Heart left ventricle (tissue), 16 donors: Measurements from ENCODE around the gene ARV1. TPM values are rescaled to one million over a fixed set of nuclear protein-coding genes. Genes with fewer than 3 reads are reported as not detected.

Experiments used
- ATAC-seq, 4 donors: fragments of 200-7000 bp; cut with Tn5 transposase; one replicate each; pipeline ENCODE4 v1.9.1; 2020 to 2022; ENCODE audit warnings: moderate library complexity in 4 of 4, mild to moderate bottlenecking in 3 of 4, moderate number of reproducible peaks in 1 of 4
- DNase-seq, 5 donors: peaks; one replicate each; pipeline ENCODE4 v3.0.0-alpha.2; 2020
- H3K27ac ChIP-seq, 12 donors: fragments of 200-600 bp; sonication (generic) in 4 of 12; one replicate each; pipeline versions ENCODE4 v1.5.0 to v1.8.0; 2016 to 2022; ENCODE audit warnings: mild to moderate bottlenecking in 2 of 12
- H3K27me3 ChIP-seq, 9 donors: fragments of 200-600 bp; sonication (generic) in 2 of 9; one replicate each; pipeline versions ENCODE4 v1.5.1 to v1.8.0; 2016 to 2022; ENCODE audit warnings: mild to moderate bottlenecking in 3 of 9
- H3K36me3 ChIP-seq, 9 donors: fragments of 200-600 bp; sonication (generic) in 2 of 9; one replicate each; pipeline versions ENCODE4 v1.5.0 to v1.8.0; 2018 to 2022; ENCODE audit warnings: mild to moderate bottlenecking in 2 of 9
- H3K4me1 ChIP-seq, 12 donors: fragments of 200-600 bp; sonication (generic) in 4 of 12; one replicate each; pipeline versions ENCODE4 v1.5.0 to v1.8.0; 2016 to 2022; ENCODE audit warnings: mild to moderate bottlenecking in 3 of 12
- H3K4me3 ChIP-seq, 12 donors: fragments of 200-600 bp; sonication (generic) in 4 of 12; one replicate each; pipeline versions ENCODE4 v1.5.0 to v1.8.0; 2017 to 2022; ENCODE audit warnings: mild to moderate bottlenecking in 9 of 12, moderate library complexity in 4 of 12
- H3K9me3 ChIP-seq, 12 donors: fragments of 200-600 bp; sonication (generic) in 4 of 12; one replicate each; pipeline versions ENCODE4 v1.5.0 to v1.8.0; 2016 to 2022; ENCODE audit warnings: mild to moderate bottlenecking in 1 of 12
- POLR2A ChIP-seq, 2 donors: fragments of 450-650 bp; IDR thresholded peaks; one replicate each; pipeline ENCODE4 v1.6.1; 2017; ENCODE audit warnings: antibody characterized with exemption in 2 of 2, mild to moderate bottlenecking in 2 of 2, moderate library complexity in 2 of 2
- WGBS, 4 donors: extraction: QIAGEN DNeasy Blood & Tissue Kit in 2 of 4; methylation state at CpG; one replicate each; pipeline versions ENCODE4 v1.1.5 to v1.1.7; 2013 to 2018; 5-methylcytosine and 5-hydroxymethylcytosine counted together
- intact Hi-C, 10 donors: fragments of 100-400 bp; cut with DNase I; formaldehyde crosslinking; loops; one replicate each; pipeline versions ENCODE4 v1.11.1 to v1.14.2; 2022
- polyA plus RNA-seq, 2 donors: library from polyadenylated mRNA; stranded (reverse); fragments of 200-250 nt; gene quantifications; one replicate each; pipeline ENCODE4 v1.2.3, GENCODE V29; 2013
- total RNA-seq, 9 donors: library from RNA; depleted of rRNA in 2 of 9; stranded (reverse); fragments of >200 nt in 2 of 9; fragmentation: NEBNext Ultra II Directional in 3 of 9; extraction: Animal tissue kit (Norgen Biotek cat#: 25700) in 3 of 9; gene quantifications; one replicate each; pipeline versions ENCODE4 v1.1.0 to v1.2.4, GENCODE V29; 2016 to 2023
- TF ChIP-seq, protein P1 (sequence below), 12 donors: fragments of 200-600 bp; sonication (generic) in 4 of 12; IDR thresholded peaks; one replicate each; pipeline versions ENCODE4 v1.5.0 to v1.8.0; 2018 to 2022; ENCODE audit warnings: antibody characterized with exemption in 12 of 12, mild to moderate bottlenecking in 5 of 12
- donor health status: ischemic (EF 13 %, LVEDD 7.1; RV severe dilation, severe dysfunction).
- donor health status: healthy with polysubstance abuse.
- donor health status: DM: no; HTN: yes; CAD: no.
- donor health status: DM: no; HTN: no; CAD: no.
- donor health status: ischemic (EF 25% LVEDD 6.9; RV normal size, moderate dysfunction).
- donor health status: ischemic (EF 25% LVEDD 5.7; RV mildly dilated, moderate dysfunction).
- donor health status: healthy.
- donor health status: DM: yes; HTN: yes; CAD: no.
- donor health status: ischemic (EF 35%, LVEDD 5.7; RV mildly dilated, moderate dysfunction).
- donor health status: nonischemic (EF 11% LVEDD 7.7; RV severe dilation, severe dysfunction).
- donor health status: DM: yes; HTN: yes; CAD: no.
- donor health status: PGD.
- donor health status: ischemic (EF 29% LVEDD 5.4; RV normal size, mild dysfunction).
- donor health status: nonischemic (EF 23%, LVEDD 6.1; RV moderate dilation, normal function).

ARV1 gene
- total and polyA plus RNA-seq, 11 donors, result 16.3 to 49.7 (median 23.0) TPM

DNA sequence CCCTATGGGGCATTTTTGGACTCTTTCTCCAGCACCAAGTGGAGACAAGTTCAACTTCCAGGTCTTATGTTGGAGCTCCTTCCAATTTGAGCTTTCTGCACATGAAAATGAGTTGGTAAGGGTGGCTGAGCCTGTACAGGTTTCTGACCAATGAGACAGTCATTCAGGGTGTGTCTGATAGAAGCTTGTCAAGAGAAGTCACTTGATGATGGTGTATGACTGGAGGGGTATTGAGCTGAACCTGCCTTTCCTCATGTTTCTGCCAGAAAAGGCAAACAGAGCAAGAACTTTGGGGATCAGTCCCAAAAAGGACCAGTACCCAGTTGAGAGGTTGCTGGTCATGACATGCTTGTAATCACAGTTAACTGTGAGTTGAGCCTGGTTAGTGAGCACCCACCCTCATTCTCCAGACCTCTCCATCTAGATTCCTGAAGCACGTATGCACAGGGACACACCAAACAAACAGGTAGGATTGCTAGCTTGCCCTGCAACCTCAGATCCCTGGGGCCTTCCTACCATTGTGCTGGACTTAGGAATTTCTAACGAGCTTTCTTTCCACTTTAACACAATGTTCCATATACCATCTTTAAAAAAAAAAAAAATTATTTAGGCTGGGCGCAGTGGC is 34.6 kb downstream of the ARV1 start:
- TF ChIP-seq, protein P1, sequence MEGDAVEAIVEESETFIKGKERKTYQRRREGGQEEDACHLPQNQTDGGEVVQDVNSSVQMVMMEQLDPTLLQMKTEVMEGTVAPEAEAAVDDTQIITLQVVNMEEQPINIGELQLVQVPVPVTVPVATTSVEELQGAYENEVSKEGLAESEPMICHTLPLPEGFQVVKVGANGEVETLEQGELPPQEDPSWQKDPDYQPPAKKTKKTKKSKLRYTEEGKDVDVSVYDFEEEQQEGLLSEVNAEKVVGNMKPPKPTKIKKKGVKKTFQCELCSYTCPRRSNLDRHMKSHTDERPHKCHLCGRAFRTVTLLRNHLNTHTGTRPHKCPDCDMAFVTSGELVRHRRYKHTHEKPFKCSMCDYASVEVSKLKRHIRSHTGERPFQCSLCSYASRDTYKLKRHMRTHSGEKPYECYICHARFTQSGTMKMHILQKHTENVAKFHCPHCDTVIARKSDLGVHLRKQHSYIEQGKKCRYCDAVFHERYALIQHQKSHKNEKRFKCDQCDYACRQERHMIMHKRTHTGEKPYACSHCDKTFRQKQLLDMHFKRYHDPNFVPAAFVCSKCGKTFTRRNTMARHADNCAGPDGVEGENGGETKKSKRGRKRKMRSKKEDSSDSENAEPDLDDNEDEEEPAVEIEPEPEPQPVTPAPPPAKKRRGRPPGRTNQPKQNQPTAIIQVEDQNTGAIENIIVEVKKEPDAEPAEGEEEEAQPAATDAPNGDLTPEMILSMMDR (IDR thresholded peaks at IDR 0.05), result no peak
- TF ChIP-seq POLR2A (IDR thresholded peaks at IDR 0.05), result no peak
- DNase-seq, result no peak
- H3K36me3 ChIP-seq, result peaks cover 0 to 10% (median 0%) of the 10 kb centered on the region in 9 donors
- H3K27me3 ChIP-seq, result no peaks in the 10 kb centered on the region
- no peaks in the 10 kb centered on the region for H3K9me3 ChIP-seq
- intact Hi-C loops, result loop anchor here in 1 of 10 donors (10.0 kb wide), 1 partner anchor 201 kb away; no protein-coding TSS in a partner anchor
- 81 to 87% (median 85%) methylated on average over 3 of the region's 3 CpGs for WGBS, 4 donors
- H3K4me1 ChIP-seq, result no peaks in the 10 kb centered on the region
- H3K27ac ChIP-seq, result no peak overlapping the region
- no peak overlapping the region for H3K4me3 ChIP-seq
- no peak for ATAC-seq

DNA sequence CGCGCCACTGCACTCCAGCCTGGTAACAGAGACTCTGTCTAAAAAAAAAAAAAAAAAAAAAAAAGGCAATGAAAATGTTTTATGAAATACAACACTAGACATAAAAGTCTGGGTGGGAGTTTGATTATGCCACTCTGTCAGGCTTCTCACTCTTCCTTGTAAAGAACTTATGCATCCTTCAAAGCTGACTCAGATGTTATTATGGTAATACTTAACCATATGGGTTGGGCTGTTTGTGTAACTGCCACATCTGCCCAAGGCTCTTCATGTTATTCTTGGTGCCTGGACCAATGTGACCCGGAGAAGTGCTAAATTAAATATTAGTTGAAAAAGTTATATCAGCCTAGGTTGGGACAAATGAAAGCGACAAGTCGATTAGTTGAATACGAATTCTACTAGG is 37.3 kb downstream of the ARV1 start:
- intact Hi-C loops, result loop anchor here in 1 of 10 donors (10.0 kb wide), 1 partner anchor 199 kb away; no protein-coding TSS in a partner anchor

DNA sequence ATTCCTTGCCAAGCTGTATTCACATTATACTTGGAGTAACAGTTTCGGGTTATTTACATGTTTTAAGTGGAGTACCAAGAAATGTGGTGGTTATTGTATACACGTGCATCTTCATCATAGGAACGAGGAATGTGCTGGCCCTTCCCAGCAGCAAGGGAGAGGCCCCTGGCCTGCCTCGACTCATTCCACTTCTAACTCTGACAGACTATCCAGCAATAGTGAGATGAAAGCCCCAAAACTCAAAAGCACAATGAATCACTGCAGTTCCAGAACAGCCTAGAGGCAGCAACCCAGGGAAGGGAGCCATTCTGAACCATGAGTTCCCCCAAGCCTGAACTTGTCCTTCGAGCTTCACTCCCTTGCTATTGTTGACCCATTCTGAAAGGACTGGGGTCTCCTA is 38.1 kb downstream of the ARV1 start:
- H3K4me1 ChIP-seq, result peaks cover 0 to 22% (median 6%) of the 10 kb centered on the region in 12 donors
- 88 to 94% (median 90%) methylated on average over 5 of the region's 5 CpGs for WGBS, 4 donors
- no peak overlapping the region for H3K27ac ChIP-seq
- H3K27me3 ChIP-seq, result no peaks in the 10 kb centered on the region
- no peak for DNase-seq
- peaks cover 0 to 14% (median 0%) of the 10 kb centered on the region in 9 donors for H3K36me3 ChIP-seq
- TF ChIP-seq, protein P1 (IDR thresholded peaks at IDR 0.05), result no peak
- TF ChIP-seq POLR2A (IDR thresholded peaks at IDR 0.05), result no peak
- intact Hi-C loops, result loop anchor here in 1 of 10 donors (10.0 kb wide), 1 partner anchor 198 kb away; no protein-coding TSS in a partner anchor
- ATAC-seq, result no peak
- H3K9me3 ChIP-seq, result no peaks in the 10 kb centered on the region
- H3K4me3 ChIP-seq, result no peak overlapping the region

More for the DNA sequence above, 37.3 kb downstream of the ARV1 start:
- Histone ChIP-seq H3K27me3 (no peaks in the 10 kb centered on the region), H3K4me1 (peaks cover 0 to 17% (median 5%) of the 10 kb centered on the region in 12 donors), H3K27ac (no peak overlapping the region), H3K4me3 (no peak overlapping the region), H3K36me3 (peaks cover 0 to 14% (median 0%) of the 10 kb centered on the region in 9 donors), H3K9me3 (no peaks in the 10 kb centered on the region)
- DNase-seq (no peak), ATAC-seq (no peak)
- WGBS, 4 donors, result 95 to 98% (median 96%) methylated on average over 6 of the region's 6 CpGs
- TF ChIP-seq, protein P1 (IDR thresholded peaks at IDR 0.05), result no peak

DNA sequence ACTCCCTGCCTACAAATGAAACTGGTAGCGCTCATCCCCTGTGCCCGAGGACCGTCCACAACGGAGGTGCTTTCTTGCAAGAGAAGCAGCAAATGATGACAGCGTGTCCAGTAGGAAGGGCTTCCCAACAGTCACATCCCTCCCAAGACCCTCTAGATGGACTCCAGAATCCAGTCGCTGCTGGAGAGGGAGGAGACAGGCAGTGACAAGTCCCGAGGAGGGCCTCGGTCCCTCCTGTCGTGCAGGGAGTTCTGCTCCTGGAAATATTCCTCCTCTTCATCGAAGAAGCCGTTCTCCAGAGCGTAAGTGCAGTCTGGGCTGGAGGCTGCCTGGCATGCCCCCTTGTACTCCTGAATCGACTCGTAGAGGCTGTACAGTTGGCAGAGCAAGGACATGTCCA is 40.8 kb downstream of the ARV1 start:
- Histone ChIP-seq H3K27ac (peak overlapping the region in 4 of 12 donors; percentile 16 to 82 (median 48)), H3K9me3 (no peaks in the 10 kb centered on the region), H3K4me3 (no peak overlapping the region), H3K27me3 (no peaks in the 10 kb centered on the region), H3K4me1 (peaks cover 0 to 22% (median 6%) of the 10 kb centered on the region in 12 donors), H3K36me3 (peaks cover 0 to 14% (median 0%) of the 10 kb centered on the region in 9 donors)
- intact Hi-C loops, result loop anchor here in 2 of 10 donors (10.0 kb wide), 2 partner anchors 55 to 195 kb away; no protein-coding TSS in a partner anchor
- DNase-seq, result no peak
- TF ChIP-seq, protein P1 (IDR thresholded peaks at IDR 0.05), result no peak
- TF ChIP-seq POLR2A (IDR thresholded peaks at IDR 0.05), result no peak
- 84 to 93% (median 91%) methylated on average over 11 to 14 of the region's 14 CpGs for WGBS, 4 donors
- no peak for ATAC-seq
